ENCODE results near the gene SIGLECL1.
"Not testable (repeated sequence)": the region's sequence is repeated elsewhere in the genome, so short reads cannot be mapped to it uniquely, and the experiment has no call there.

The SIGLECL1 gene

GRCh38 chr19:51250786-51251467 lies at the start of gene SIGLECL1:
Gene SIGLECL1, plus strand, starts transcription at chr19:51251080. Its CDS starts 12,993 bp downstream, at chr19:51264073.
- DNase-seq (ENCODE audit: low read depth), result no peak

GRCh38 chr19:51201712-51202111 lies 49.2 kb upstream of the SIGLECL1 start:
- no peak for DNase-seq (ENCODE audit: low read depth)

- no peak for DNase-seq (ENCODE audit: low read depth)
Observed at GRCh38 chr19:51203916-51204315, 47.0 kb upstream of the SIGLECL1 start.

- no peak for DNase-seq (ENCODE audit: low read depth)
Observed at GRCh38 chr19:51204321-51204720, 46.6 kb upstream of the SIGLECL1 start.

- DNase-seq (ENCODE audit: low read depth), result no peak
Observed at GRCh38 chr19:51207747-51208146, 43.1 kb upstream of the SIGLECL1 start.

- DNase-seq (ENCODE audit: low read depth), result no peak
Observed at GRCh38 chr19:51210191-51210784, 40.6 kb upstream of the SIGLECL1 start.

GRCh38 chr19:51210874-51211361 lies 40.0 kb upstream of the SIGLECL1 start:
- not testable (repeated sequence) for DNase-seq (ENCODE audit: low read depth)

GRCh38 chr19:51211833-51212232 lies 39.0 kb upstream of the SIGLECL1 start:
- no peak for DNase-seq (ENCODE audit: low read depth)

GRCh38 chr19:51219307-51219706 lies 31.6 kb upstream of the SIGLECL1 start:
- no peak for DNase-seq (ENCODE audit: low read depth)

- DNase-seq (ENCODE audit: low read depth), result no peak
Observed at GRCh38 chr19:51219971-51220370, 30.9 kb upstream of the SIGLECL1 start.

- DNase-seq (ENCODE audit: low read depth), result no peak
Observed at GRCh38 chr19:51220996-51221395, 29.9 kb upstream of the SIGLECL1 start.

- no peak for DNase-seq (ENCODE audit: low read depth)
Observed at GRCh38 chr19:51224163-51224641, 26.7 kb upstream of the SIGLECL1 start.

- DNase-seq (ENCODE audit: low read depth), result not testable (repeated sequence)
Observed at GRCh38 chr19:51224898-51225393, 25.9 kb upstream of the SIGLECL1 start, which contains the start of gene CD33. Gene CD33, plus strand, starts transcription at chr19:51225080. Its CDS starts 39 bp downstream, at chr19:51225119.

GRCh38 chr19:51226067-51226466 lies 24.8 kb upstream of the SIGLECL1 start:
- no peak for DNase-seq (ENCODE audit: low read depth)

- DNase-seq (ENCODE audit: low read depth), result no peak
Observed at GRCh38 chr19:51227326-51227725, 23.6 kb upstream of the SIGLECL1 start.

GRCh38 chr19:51227966-51228365 lies 22.9 kb upstream of the SIGLECL1 start:
- DNase-seq (ENCODE audit: low read depth), result no peak

- no peak for DNase-seq (ENCODE audit: low read depth)
Observed at GRCh38 chr19:51240866-51241265, 10.0 kb upstream of the SIGLECL1 start.

- DNase-seq (ENCODE audit: low read depth), result no peak
Observed at GRCh38 chr19:51242881-51243630, 7.8 kb upstream of the SIGLECL1 start.

GRCh38 chr19:51246164-51246552 lies 4.7 kb upstream of the SIGLECL1 start:
- DNase-seq (ENCODE audit: low read depth), result no peak

GRCh38 chr19:51247972-51248590 lies 2.8 kb upstream of the SIGLECL1 start:
- DNase-seq (ENCODE audit: low read depth), result no peak

GRCh38 chr19:51251468-51251820 lies 564 bp downstream of the SIGLECL1 start:
- DNase-seq (ENCODE audit: low read depth), result no peak

Data from stimulated activated CD8-positive, alpha-beta memory T cell treated with anti-CD3 and anti-CD28 coated beads, Interleukin-4, amount 100 ng/mL, for 24 hours (primary cell).